ENCODE measurements around the gene RABL6. TPM values are rescaled to one million over a fixed set of nuclear protein-coding genes. Genes with fewer than 3 reads are reported as not detected.
"Not testable (repeated sequence)": the region's sequence is repeated elsewhere in the genome, so short reads cannot be mapped to it uniquely, and the experiment has no call there.

Gene RABL6
- total RNA-seq, 2 experiments from 2014 or later, result 74.9 to 82.7 TPM

DNA sequence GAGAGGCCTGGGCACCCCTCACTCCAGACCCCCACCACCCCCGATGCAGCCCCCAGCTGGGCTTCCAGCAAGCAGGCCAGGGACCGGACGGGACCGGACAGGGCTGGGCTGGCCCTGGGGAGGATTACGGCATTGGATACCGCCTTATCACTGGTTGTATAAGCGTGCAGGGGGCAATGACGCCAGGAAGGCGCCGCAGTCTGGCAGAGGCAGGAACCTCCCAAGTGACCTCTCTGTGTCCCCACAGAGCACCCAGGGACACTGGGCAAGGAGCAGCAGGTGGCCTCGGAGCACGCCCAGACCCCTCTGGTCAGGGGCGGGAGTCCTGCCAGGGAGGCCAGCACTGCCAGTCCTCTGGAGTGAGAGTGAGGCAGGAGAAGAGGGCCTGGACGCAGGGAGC lies 42.7 kb upstream of the RABL6 start:
- Mint-ChIP-seq H3K4me1 (ENCODE audit: low read depth) (peaks cover 17% of the 10 kb centered on the region), H3K9me3 (no peaks in the 10 kb centered on the region), H3K27me3 (ENCODE audit: low read depth) (peaks cover 24% of the 10 kb centered on the region), H3K27ac (no peak overlapping the region), H3K4me3 (no peak overlapping the region), H3K36me3 (ENCODE audit: low read depth) (no peaks in the 10 kb centered on the region)
- intact Hi-C loops (cut with micrococcal nuclease), result loop anchor here (5.0 kb wide), 1 partner anchor 63 kb away; no protein-coding TSS in a partner anchor
- CTCF ChIA-PET, result no interaction called here
- no peak for DNase-seq

DNA sequence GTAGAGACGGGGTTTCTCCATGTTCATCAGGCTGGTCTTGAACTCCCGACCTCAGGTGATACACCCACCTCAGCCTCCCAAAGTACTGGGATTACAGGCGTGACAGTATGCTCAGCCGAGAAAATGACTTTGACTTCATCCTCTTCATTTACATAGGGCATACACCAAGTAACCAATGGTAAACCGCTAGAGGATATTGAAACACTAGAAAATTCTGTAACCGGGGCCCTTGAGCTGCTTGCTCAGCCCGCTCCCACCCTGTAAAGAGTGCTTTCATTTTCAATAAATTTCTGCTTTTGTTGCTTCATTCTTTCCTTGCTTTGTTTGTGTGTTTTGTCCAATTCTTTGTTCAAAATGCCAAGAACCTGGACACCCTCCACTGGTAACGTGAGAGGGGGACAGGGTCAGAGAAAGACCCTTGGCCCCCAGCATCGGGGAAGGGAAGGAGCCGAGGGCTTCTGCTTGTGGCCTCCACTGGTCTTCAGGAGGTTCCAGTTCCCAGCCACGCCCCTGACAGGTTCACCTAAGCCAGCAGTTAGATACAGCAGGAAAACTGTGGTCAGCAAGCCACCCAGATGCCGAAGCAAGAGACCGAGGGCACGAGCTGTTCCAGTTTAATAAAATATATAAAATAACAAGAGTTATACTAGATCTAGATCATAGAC lies 41.9 kb upstream of the RABL6 start:
- not testable (repeated sequence) for H3K27ac Mint-ChIP-seq
- CTCF ChIA-PET, result interaction anchor here (0.9 to 2.7 kb wide), 10 partner anchors 8 to 264 kb away, joined by 3 to 18 read pairs (median 4); partner anchors contain the start of genes AJM1 and LCN8

DNA sequence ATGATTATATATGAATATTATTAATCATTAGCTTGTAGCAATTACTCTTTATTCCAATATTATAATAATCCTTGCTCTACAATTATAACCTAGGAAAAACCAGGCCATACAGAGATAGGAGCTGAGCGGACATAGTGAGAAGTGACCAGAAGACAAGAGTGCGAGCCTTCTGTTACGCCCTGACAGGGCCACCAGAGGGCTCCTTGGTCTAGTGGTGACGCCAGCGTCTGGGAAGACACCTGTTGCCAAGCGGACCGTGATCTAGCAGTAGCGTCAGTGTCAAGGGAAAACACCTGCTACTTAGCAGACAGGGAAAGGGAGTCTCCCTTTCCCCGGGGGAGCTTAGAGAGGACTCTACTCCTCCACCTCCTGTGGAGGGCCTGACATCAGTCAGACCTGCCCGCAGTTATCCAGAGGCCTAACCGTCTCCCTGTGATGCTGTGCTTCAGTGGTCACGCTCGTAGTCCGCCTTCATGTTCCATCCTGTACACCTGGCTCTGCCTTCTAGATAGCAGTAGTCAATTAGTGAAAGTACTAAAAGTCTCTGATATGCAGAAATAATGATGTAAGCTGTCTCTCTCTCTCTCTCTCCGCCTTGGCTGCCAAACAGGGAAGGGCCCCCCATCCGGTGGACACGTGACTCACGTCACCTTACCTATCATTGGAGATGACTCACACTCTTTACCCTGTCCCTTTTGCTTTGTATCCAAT lies 41.2 kb upstream of the RABL6 start:
- not testable (repeated sequence) for H3K36me3 Mint-ChIP-seq (ENCODE audit: low read depth); H3K9me3 Mint-ChIP-seq
- intact Hi-C loops (cut with micrococcal nuclease), result loop anchor here (1.0 to 5.0 kb wide), 3 partner anchors 16 to 64 kb away; no protein-coding TSS in a partner anchor
- Mint-ChIP-seq H3K4me1 (ENCODE audit: low read depth) (peaks cover 18% of the 10 kb centered on the region), H3K27ac (peak overlapping the region; percentile 91), H3K4me3 (peak overlapping the region; percentile 42), H3K27me3 (ENCODE audit: low read depth) (peaks cover 15% of the 10 kb centered on the region)
- CTCF ChIA-PET, result interaction anchor here (0.9 to 2.7 kb wide), 11 partner anchors 8 to 263 kb away, joined by 3 to 18 read pairs (median 3); partner anchors contain the start of genes AJM1 and LCN8
- DNase-seq, result peak; percentile 92

More for the DNA sequence above, 41.9 kb upstream of the RABL6 start:
- Mint-ChIP-seq H3K27me3 (ENCODE audit: low read depth) (peaks cover 20% of the 10 kb centered on the region), H3K4me1 (ENCODE audit: low read depth) (peaks cover 18% of the 10 kb centered on the region)
- H3K4me3 Mint-ChIP-seq; H3K36me3 Mint-ChIP-seq (ENCODE audit: low read depth); H3K9me3 Mint-ChIP-seq; DNase-seq: not testable (repeated sequence)
- intact Hi-C loops (cut with micrococcal nuclease), result loop anchor here (1.0 to 5.0 kb wide), 3 partner anchors 16 to 64 kb away; no protein-coding TSS in a partner anchor

DNA sequence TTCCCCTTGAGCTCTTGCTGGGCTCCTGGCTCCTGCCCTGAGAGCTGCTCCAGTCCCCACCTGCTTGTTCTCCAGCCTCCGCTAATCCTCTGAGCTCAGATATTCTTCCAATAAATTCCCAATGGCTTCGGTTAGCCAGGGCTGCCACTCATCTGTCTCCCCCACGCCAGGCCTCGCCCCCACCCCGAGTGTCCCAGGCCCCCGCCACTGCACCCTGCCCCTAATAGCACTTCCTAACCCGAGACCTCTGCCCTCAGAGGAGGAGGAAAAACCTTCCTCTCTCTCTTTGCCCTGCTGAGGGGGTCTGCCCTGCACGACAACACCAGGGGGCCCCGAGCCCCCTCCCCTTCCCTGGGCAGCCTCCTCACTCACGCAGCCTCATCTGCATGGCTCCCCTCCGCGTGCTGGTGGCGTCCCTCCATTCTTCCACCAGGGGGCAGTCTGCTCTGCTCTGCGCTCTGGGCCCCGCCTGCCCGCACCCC lies 38.0 kb upstream of the RABL6 start:
- Mint-ChIP-seq H3K9me3 (peaks cover 14% of the 10 kb centered on the region), H3K4me1 (ENCODE audit: low read depth) (peaks cover 18% of the 10 kb centered on the region), H3K27ac (no peak overlapping the region), H3K36me3 (ENCODE audit: low read depth) (no peaks in the 10 kb centered on the region), H3K27me3 (ENCODE audit: low read depth) (peaks cover 19% of the 10 kb centered on the region), H3K4me3 (no peak overlapping the region)
- intact Hi-C loops (cut with micrococcal nuclease), result loop anchor here (5.0 kb wide), 1 partner anchor 67 kb away; no protein-coding TSS in a partner anchor
- CTCF ChIA-PET, result interaction anchor here (0.8 to 2.1 kb wide), 2 partner anchors 8 to 16 kb away, joined by 6 to 7 read pairs; no protein-coding TSS in a partner anchor
- DNase-seq, result peak; percentile 70

DNA sequence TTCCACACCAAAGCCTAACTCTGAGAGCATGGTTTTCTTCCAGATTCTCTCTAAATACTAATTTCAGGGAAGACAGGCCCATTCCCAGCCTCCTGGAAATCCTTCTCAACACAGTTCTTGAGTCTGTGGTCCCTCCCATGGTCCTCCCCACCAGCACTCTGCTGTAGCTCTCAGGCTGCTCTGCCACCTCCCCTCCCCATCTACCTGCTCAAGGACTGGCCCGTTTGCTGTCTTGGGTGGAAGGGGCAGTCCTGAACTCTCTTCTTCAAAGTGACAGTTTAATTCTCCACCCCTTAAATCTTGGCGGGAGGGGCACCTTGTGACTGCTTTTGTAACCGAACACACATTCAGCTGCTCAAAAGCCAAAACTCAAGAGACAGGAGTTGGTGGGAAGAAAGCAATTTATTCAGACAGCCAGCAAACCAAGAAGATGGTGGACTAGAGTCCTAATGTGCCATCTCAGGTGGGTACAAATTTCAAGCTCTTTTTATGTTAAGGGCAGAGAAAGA lies 35.8 kb upstream of the RABL6 start:
- intact Hi-C loops (cut with micrococcal nuclease), result no loop called here
- DNase-seq, result no peak
- Mint-ChIP-seq H3K27me3 (ENCODE audit: low read depth) (peaks cover 16% of the 10 kb centered on the region), H3K4me1 (ENCODE audit: low read depth) (peaks cover 12% of the 10 kb centered on the region), H3K4me3 (no peak overlapping the region), H3K36me3 (ENCODE audit: low read depth) (no peaks in the 10 kb centered on the region), H3K27ac (no peak overlapping the region), H3K9me3 (peaks cover 14% of the 10 kb centered on the region)
- CTCF ChIA-PET, result interaction anchor here (0.5 to 1.5 kb wide), 3 partner anchors 14 to 139 kb away, joined by 3 to 4 read pairs (median 4); partner anchors contain the start of gene LCN8

DNA sequence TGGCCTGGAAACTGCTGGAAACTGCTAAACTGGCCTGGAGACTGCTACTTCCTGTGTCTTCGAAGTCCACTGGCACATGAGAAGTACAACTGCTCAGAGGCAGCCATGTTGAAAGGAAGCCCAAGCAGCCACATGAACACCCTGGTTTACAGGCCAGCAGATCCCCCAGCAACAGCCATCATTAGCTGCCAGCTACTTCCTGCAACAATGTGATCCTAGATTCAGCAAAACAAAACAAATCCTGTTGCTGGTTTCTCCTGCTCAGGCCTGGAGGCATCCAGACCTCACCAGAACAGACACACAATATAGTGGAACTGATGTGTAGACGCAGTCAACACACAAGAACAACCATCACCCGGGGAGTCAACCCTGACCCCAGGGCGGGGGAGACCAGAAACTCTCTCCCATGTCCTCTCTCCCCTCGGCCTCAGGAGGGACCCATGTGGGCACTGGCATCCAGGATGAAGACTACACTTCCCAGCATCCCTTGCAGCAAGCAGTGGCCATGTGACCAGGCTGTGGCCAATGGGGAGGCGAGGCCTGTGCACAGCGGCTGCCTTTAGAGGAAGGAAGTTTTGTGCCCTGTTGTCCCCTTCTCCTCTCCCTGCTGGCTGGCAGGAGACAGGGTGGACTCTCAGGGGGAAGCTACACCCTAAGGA lies 34.2 kb upstream of the RABL6 start:
- no peaks in the 10 kb centered on the region for H3K36me3 Mint-ChIP-seq (ENCODE audit: low read depth)
- intact Hi-C loops (cut with micrococcal nuclease), result no loop called here
- peaks cover 6% of the 10 kb centered on the region for H3K4me1 Mint-ChIP-seq (ENCODE audit: low read depth)
- no peak overlapping the region for H3K27ac Mint-ChIP-seq
- CTCF ChIA-PET, result no interaction called here
- no peak overlapping the region for H3K4me3 Mint-ChIP-seq
- peaks cover 8% of the 10 kb centered on the region for H3K27me3 Mint-ChIP-seq (ENCODE audit: low read depth)
- H3K9me3 Mint-ChIP-seq, result peaks cover 14% of the 10 kb centered on the region
- DNase-seq, result no peak

DNA sequence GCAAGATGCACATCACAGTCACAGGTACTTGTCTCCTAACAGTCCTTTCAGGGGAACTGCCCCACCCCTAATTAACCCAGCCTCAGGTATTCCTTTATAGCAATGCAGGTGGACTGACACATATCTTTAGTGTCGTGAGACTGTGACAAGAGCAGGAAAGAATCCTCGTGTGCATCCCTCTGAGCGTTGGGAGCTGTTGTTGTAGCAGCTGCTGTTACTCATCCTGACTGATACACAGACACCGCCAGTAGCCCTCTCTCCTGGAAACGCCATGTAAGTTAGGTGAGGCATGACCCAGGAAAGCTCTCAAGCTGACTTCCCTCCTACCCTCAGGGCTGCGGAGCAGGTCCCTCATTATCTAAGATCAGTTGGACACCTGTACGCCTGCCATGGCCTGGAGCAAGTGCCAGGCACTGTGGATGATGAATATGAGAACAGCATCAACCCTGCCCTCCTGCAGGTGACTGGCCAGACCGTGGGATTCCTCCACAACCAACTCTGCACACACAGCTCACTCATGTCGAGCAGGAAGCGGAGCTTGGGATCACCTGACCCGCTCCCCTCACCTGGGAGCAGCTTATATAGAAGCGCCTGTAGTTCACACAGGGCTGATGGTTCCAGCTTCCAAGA lies 33.2 kb upstream of the RABL6 start:
- Mint-ChIP-seq H3K36me3 (ENCODE audit: low read depth) (no peaks in the 10 kb centered on the region), H3K4me3 (no peak overlapping the region), H3K27ac (no peak overlapping the region), H3K27me3 (ENCODE audit: low read depth) (peaks cover 10% of the 10 kb centered on the region), H3K9me3 (peaks cover 14% of the 10 kb centered on the region), H3K4me1 (ENCODE audit: low read depth) (peaks cover 6% of the 10 kb centered on the region)
- intact Hi-C loops (cut with micrococcal nuclease), result no loop called here
- CTCF ChIA-PET, result interaction anchor here (0.6 to 1.4 kb wide), 3 partner anchors 8 to 16 kb away, joined by 4 to 8 read pairs (median 4); no protein-coding TSS in a partner anchor
- no peak for DNase-seq

DNA sequence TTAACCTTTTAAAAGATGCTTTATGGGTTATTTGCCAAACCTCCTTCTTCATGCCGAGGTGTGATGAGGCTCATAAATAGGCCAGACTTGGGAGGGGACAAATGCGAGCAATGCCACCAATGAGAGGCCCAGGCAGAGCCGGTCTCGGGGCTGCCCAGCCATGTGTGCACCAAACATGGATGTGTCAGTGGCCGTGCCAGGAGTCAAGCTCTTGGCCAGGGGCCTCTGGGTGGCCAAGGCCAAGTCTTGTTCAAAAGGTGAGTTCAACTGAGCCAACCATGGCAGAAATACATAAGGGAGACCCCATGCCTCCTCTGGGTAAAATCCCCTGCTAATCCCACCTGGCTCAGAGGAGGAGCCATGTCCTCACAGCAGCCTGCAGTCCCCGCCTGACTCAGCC lies 32.6 kb upstream of the RABL6 start:
- H3K4me1 Mint-ChIP-seq (ENCODE audit: low read depth), result peaks cover 2% of the 10 kb centered on the region
- peaks cover 14% of the 10 kb centered on the region for H3K9me3 Mint-ChIP-seq
- CTCF ChIA-PET, result interaction anchor here (0.6 to 1.4 kb wide), 3 partner anchors 9 to 16 kb away, joined by 4 to 8 read pairs (median 4); no protein-coding TSS in a partner anchor
- H3K36me3 Mint-ChIP-seq (ENCODE audit: low read depth), result no peaks in the 10 kb centered on the region
- no peak overlapping the region for H3K4me3 Mint-ChIP-seq
- H3K27ac Mint-ChIP-seq, result no peak overlapping the region
- H3K27me3 Mint-ChIP-seq (ENCODE audit: low read depth), result peaks cover 6% of the 10 kb centered on the region
- no peak for DNase-seq
- intact Hi-C loops (cut with micrococcal nuclease), result no loop called here

DNA sequence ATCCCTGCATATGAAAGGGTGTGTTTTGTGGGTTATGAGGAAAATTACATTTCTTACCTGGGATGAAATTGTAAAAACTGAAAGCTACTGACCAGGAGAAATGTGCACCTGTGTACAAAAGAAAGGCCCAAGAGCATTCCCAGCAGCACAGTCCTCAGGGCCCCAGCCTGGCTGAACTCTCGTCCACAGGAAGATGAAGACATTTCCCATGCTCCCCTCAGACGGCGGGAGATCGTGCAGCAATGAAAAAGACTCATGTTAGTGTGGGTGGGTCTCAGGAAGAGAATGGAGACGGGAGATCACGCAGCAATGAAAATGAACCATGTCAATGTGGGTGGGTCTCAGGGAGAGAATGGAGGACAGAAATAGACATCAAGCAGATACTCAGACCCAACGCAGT lies 30.8 kb upstream of the RABL6 start:
- Mint-ChIP-seq H3K4me3 (no peak overlapping the region), H3K27me3 (ENCODE audit: low read depth) (peaks cover 6% of the 10 kb centered on the region), H3K9me3 (peaks cover 14% of the 10 kb centered on the region), H3K27ac (no peak overlapping the region), H3K4me1 (ENCODE audit: low read depth) (no peaks in the 10 kb centered on the region), H3K36me3 (ENCODE audit: low read depth) (no peaks in the 10 kb centered on the region)
- CTCF ChIA-PET, result interaction anchor here (0.9 to 2.8 kb wide), 5 partner anchors 10 to 258 kb away, joined by 3 to 23 read pairs (median 9); no protein-coding TSS in a partner anchor
- intact Hi-C loops (cut with micrococcal nuclease), result no loop called here
- no peak for DNase-seq

DNA sequence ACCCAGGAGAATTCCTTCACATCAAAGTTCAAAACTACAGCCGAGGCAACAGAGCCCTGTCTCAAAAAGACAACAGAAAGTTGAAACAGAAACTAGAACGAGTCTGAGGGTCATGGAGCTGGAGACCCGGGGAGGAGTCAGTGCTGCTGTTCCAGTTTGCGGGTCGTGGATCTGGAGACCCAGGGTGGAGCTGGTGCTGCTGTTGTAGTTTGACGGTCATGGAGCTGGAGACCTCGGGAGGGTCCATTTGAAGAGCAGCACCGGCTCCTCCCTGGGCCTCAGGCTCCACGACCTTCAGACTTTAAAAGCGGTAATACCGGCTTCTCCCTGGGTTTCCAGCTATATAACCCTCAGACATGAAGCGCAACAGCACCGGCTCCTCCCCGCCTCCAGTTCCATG lies 30.4 kb upstream of the RABL6 start:
- Mint-ChIP-seq H3K36me3 (ENCODE audit: low read depth) (no peaks in the 10 kb centered on the region), H3K9me3 (peaks cover 11% of the 10 kb centered on the region), H3K4me3 (no peak overlapping the region), H3K4me1 (ENCODE audit: low read depth) (no peaks in the 10 kb centered on the region), H3K27me3 (ENCODE audit: low read depth) (peaks cover 6% of the 10 kb centered on the region), H3K27ac (no peak overlapping the region)
- CTCF ChIA-PET, result interaction anchor here (0.9 to 2.8 kb wide), 9 partner anchors 8 to 459 kb away, joined by 3 to 23 read pairs (median 6); no protein-coding TSS in a partner anchor
- no peak for DNase-seq
- intact Hi-C loops (cut with micrococcal nuclease), result no loop called here

DNA sequence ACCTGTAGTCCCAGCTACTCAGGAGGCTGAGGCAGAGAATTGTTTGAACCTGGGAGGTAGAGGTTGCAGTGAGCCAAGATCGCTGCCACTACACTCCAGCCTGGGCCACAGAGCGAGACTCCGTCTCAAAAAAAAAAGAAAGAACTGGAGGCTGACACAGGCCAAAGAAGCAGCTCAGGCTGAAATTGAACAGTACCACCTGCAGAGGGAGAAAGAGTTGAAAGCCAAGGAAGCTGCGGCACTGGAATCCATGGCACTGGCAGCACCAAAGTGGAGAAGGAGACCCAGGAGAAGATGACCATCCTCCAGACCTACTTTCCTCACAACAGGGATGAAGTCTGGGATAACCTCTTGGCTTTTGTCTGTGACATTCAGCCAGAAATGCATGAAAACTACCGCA lies 27.9 kb upstream of the RABL6 start:
- H3K27me3 Mint-ChIP-seq (ENCODE audit: low read depth), result peaks cover 2% of the 10 kb centered on the region
- H3K27ac Mint-ChIP-seq, result no peak overlapping the region
- no peak overlapping the region for H3K4me3 Mint-ChIP-seq
- intact Hi-C loops (cut with micrococcal nuclease), result no loop called here
- no peaks in the 10 kb centered on the region for H3K36me3 Mint-ChIP-seq (ENCODE audit: low read depth)
- CTCF ChIA-PET, result interaction anchor here (0.5 to 2.7 kb wide), 4 partner anchors 9 to 243 kb away, joined by 3 to 18 read pairs (median 4); partner anchors contain the start of gene TMEM141
- DNase-seq, result no peak
- H3K4me1 Mint-ChIP-seq (ENCODE audit: low read depth), result peaks cover 4% of the 10 kb centered on the region
- H3K9me3 Mint-ChIP-seq, result no peaks in the 10 kb centered on the region

Measured in activated naive CD4-positive, alpha-beta T cell treated with anti-CD3 and anti-CD28 coated beads for 36 hours (primary cell).